ENCODE results near the gene MYH8. TPM values are rescaled to one million over a fixed set of nuclear protein-coding genes. Genes with fewer than 3 reads are reported as not detected.

MYH8 gene
- total RNA-seq, 1 donor = not detected

DNA sequence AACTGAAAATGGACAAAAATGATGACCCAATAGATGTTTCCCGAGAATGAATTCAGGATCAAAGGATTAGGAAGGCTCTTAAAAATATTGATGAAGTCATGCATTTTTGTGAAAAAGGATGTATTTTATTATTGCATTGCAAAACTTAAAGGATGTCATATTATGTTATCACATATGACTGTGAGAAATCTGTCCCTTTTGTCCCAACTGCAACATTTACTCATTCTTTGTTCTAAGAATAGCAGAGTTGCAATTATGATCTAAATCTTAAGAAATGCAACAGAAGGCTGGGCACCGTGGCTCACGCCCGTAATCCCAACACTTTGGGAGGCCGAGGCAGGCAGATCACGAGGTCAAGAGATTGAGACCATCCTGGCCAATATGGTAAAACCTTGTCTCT, 35.9 kb downstream of the MYH8 start:
- no peak for DNase-seq (ENCODE audit: low read depth in 2 of 3, low spot score in 2 of 3)

DNA sequence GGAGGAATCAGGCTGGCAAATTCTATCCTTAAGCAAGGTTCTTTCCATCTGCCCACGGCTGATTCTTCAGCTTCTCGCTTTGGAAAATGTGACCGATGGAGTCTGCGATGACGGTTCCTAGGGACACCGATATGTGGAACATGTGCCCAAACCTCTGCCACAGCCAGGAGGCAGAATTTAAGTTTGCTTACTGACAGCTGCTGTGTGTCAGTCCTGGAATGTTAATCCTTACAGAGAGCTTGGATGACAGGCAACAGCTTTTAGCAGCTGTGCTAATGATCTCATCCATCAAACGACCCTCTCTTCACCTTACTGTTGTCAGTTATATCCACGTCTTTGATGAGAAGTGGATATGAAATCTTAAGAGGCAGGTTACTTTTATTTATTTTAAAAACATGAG, 37.6 kb downstream of the MYH8 start:
- no peak for DNase-seq (ENCODE audit: low read depth in 2 of 3, low spot score in 2 of 3)

DNA sequence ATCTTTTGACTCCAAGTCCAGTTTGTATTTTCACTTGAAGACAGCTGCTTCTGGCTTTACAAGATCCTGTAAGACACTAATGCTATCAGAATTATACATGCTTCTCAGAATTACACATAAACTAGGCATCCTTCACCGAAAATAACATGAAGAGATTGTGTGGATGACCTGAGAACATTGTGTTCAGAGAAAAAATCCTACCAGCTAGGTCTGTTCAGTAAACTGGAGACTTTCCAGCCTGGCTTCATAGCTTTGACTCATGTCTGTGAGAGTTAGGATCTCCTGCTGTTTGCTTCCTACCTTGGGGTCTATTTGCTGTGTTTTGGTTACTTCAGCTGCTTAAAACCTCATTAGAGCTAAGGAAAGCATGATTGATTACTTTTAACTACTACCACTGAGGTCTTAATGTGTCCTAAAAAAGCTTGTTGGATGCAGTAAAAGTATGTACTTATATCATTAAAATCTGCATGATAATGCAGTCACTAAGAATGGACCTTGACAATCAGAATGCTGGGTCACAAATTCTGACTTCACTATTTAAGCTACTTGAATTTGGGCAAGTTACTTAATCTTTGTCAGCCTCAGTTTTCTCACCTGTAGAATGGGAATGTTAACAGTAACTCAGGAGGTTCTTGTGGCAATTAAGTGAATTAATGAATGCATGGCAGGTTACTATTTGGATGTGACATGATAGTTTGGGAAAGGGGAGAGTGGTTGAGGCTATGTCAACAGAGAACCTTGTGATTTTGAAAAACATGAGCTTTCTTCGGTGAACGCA, 40.9 kb downstream of the MYH8 start:
- no peak for DNase-seq (ENCODE audit: low read depth in 2 of 3, low spot score in 2 of 3)

DNA sequence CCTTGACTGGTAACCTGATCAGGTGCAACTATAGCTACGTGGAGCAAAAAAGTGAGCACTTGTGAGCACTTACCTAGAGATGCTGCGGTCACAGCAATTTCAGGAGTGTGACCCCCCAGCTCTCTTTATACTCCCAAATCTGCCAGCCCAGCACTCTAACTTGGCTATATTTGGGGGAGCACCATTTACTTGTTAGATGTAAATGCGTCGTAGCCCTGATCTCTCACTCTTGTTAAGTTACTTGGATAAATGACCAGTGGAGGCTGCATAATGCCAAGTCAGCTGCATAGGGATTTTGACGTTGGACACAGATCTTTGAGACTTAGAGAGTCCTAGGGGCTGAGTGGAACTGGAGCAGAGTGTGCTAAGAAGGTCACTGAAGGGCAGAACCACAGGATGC, 48.8 kb downstream of the MYH8 start, which contains the start of gene MYH13:
MYH13 (minus strand) TSS at position 101 of the 400 bp plus-strand sequence. CDS start 8,476 bp downstream, outside the sequence.
- no peak for DNase-seq (ENCODE audit: low read depth in 2 of 3, low spot score in 2 of 3)

DNA sequence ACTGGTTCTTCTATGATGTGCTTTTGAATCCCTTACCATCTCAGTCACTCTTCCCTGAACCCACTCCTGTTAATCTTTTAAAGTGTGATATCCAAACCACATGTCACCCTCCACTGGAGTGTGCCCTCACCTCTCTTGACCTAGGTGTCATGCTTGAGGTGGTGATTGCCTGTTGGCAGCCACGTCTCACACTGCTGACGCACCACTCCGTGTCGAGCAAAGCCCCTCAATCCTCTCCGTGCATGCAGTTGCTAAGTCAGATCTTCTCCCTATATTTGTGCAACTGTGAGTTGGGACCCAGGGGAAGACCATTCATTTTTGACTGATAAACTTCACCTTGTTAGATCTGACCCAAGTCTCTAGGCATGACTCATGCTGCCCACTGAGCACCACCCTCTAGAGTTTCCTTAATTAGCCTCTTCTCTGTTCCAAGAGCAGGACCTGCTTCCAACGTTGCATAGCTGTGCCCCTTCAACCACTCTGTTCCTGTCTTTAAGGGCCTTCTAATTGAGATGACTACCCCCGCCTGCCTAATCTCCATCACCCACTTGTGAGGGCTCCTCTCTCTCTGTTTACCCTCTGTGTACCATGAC, 51.6 kb downstream of the MYH8 start:
- DNase-seq (ENCODE audit: low read depth in 2 of 3, low spot score in 2 of 3) = no peak

DNA sequence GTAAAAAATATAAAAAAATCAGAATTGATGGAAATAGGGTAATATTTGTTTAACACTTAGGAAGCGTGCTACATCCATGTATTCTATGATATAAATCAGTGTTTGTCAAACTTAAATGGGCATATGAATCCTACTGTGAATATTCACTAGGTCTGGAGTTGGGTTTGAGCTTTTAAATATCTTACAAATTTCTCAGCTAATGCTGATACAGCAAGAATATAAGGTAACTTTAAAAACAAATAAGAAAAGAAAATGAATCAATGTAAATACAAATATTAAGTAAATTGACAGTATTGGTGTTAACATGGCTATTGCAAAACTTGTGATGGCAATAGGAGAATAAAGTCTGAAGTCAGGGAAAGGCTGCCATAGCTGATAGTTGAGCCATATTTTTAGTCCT, 52.5 kb downstream of the MYH8 start:
- DNase-seq (ENCODE audit: low read depth in 2 of 3, low spot score in 2 of 3) = no peak

DNA sequence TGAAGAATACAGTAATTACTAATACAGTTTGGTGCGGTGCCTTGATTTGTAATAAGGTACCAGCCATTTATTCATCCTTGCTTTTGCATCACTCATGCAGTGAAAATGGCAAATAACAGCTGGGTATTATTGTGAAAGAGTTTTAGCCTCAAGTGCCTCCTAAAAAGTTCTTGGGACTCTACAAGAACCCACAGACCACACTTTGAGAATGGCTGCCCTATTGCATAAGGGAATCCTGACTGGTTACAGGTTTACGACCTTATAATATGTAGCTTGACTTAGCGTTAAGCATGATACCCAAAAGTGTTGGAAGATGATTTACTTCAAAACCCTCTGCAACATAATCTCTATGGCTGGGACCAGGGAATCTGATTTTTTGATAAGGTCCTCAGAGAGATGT, 53.2 kb downstream of the MYH8 start:
- DNase-seq (ENCODE audit: low read depth in 2 of 3, low spot score in 2 of 3) = no peak

DNA sequence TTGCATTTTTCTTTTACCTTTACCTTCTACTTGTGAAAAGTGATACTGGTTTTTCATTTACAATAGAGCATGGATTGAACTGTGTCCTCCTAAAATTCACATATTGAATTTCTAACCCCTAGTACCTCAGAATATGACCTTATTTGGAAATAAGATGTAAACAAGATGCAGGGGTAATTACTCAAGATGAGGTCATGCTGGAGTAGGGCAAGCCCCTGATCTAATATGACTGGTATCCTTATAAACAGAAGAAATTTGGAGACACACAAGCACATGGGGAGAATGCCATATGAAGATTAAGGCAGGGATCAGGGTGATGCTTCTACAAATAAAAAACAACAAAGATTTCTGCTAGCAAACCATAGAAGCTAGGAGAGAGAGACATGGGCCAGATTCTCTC, 61.2 kb downstream of the MYH8 start:
- DNase-seq (ENCODE audit: low read depth in 2 of 3, low spot score in 2 of 3) = no peak

DNA sequence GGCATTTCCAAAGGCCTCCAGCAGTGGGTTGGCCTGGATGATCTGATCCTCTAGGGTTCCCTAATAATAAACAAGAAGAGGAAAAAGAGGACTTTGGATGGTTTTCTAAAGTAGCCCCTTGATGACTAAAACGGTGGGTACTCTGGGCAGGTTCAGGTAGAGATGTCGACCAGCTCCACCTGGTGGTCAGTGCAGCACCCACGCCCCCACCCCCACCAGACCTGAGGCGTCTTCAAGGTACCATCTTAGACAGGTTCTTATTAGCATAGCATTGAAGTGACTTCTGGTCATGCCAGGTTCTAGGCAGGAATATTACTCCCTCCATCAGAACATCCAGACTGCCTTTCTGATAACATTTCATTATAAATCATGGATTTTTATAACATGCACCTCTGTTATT, 64.0 kb downstream of the MYH8 start:
- DNase-seq (ENCODE audit: low read depth in 2 of 3, low spot score in 2 of 3) = peak in 2 of 3 donors; percentile 25 to 38

DNA sequence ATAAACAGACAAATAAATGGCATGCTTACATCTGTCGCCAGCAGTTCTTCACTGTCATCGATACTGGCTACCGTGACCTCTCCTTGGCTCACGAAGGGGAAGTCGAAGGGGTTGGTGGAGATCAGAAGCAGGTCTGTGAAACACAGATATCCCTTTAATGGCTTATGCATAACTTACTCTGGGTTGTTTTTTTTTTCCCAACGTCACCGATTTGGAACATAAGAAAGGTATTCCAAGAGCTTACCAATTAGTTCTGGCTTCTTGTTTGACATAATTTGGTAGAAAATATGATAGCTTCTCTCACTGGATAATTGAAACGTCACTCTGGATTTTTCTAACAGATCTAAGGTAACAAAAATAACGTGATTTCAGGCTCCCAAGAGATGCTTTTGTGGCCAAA, 67.1 kb downstream of the MYH8 start:
- DNase-seq (ENCODE audit: low read depth in 2 of 3, low spot score in 2 of 3) = no peak

DNA sequence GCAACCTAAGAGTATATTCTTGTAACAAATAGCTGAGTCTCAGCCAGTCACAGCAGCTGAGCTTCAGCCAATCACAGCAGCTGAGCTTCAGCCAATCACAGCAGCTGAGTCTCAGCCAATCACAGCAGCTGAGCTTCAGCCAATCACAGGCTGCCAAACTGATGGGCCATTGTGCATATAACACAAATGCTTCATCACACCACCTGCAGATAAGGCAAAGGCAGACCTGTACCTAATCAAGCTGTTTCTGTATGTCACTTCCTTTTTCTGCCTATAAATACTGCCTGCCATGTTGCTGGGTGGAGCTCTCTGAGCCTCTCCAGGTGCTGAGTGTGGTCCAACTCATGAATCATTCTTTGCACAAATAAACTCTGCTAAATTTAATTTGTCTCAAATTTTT, 68.9 kb downstream of the MYH8 start:
- no peak for DNase-seq (ENCODE audit: low read depth in 2 of 3, low spot score in 2 of 3)

DNA sequence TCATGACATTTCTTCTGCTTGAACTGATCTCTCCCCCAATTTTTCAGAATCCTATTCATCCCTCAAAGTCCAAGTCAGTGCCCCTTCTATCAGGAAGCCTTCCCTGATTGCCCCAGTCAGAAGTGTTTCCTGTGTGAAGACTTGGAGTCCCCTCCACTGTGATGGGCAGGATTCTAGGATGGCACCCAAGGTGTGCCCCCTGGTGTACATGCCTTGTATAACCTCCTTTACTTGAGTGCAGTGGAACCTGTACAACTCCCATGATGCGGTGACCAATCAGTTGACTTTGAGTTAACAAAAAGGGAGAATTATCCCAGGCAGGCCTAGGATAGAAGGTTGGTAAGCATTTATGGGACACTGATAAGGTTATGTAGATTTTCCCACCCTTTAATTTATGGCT, 72.3 kb downstream of the MYH8 start:
- DNase-seq (ENCODE audit: low read depth in 2 of 3, low spot score in 2 of 3) = peak in 2 of 3 donors; percentile 21

DNA sequence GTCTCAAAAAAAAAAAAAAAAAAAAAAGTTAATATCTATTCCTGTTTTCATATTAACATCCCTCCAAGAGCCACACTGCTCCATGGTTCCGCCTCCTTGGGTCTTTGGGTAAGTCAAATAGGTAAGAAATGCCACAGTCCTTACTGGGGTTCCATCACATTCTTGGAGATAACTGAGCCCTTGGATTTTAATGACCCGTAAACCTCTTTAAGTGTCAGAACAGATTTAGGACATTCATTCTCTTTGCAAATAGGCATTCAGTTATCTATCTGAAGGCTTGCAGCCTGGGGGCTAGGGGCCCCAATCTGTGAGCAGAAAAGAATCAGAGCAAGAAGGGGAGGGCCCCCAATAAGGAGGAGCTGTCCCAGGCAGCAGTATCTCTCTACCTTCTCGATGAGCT, 76.9 kb downstream of the MYH8 start:
- DNase-seq (ENCODE audit: low read depth in 2 of 3, low spot score in 2 of 3) = no peak

Other genes with a start within 250 kb of the MYH8 start
- 16.2 TPM for gene GAS7, start 223.3 kb downstream of the MYH8 start, total RNA-seq
- gene MYH13, start 48.9 kb downstream of the MYH8 start, total RNA-seq = not detected
- not detected for gene MYH4, start 47.6 kb upstream of the MYH8 start, total RNA-seq
- gene MYH1, start 96.6 kb upstream of the MYH8 start, total RNA-seq = not detected
- not detected for gene MYH2, start 127.7 kb upstream of the MYH8 start, total RNA-seq
- 1.6 TPM for gene MYH3, start 235.4 kb upstream of the MYH8 start, total RNA-seq